ENCODE results near the gene OPCML.

The OPCML gene

GRCh38 chr11:132911186-132911585, 621.1 kb downstream of the OPCML start:
- no peak for DNase-seq

- no peak for DNase-seq
These were observed 622.1 kb downstream of the OPCML start for GRCh38 chr11:132910011-132910760.

GRCh38 chr11:132909021-132909606, 623.2 kb downstream of the OPCML start:
- DNase-seq = no peak

- DNase-seq = no peak
These were observed 623.9 kb downstream of the OPCML start for GRCh38 chr11:132908414-132908810.

- no peak for DNase-seq
These were observed 624.5 kb downstream of the OPCML start for GRCh38 chr11:132907651-132908413.

GRCh38 chr11:132904607-132905006, 627.7 kb downstream of the OPCML start:
- no peak for DNase-seq

GRCh38 chr11:132904091-132904490, 628.2 kb downstream of the OPCML start:
- DNase-seq = no peak

- no peak for DNase-seq
These were observed 630.4 kb downstream of the OPCML start for GRCh38 chr11:132901638-132902471.

GRCh38 chr11:132898676-132899075, 633.6 kb downstream of the OPCML start:
- DNase-seq = no peak

GRCh38 chr11:132898021-132898420, 634.3 kb downstream of the OPCML start:
- DNase-seq = no peak

GRCh38 chr11:132895340-132895739, 637.0 kb downstream of the OPCML start:
- no peak for DNase-seq

- DNase-seq = no peak
These were observed 637.7 kb downstream of the OPCML start for GRCh38 chr11:132894606-132895005.

- no peak for DNase-seq
These were observed 639.4 kb downstream of the OPCML start for GRCh38 chr11:132892876-132893275.

GRCh38 chr11:132888226-132888625, 644.1 kb downstream of the OPCML start:
- DNase-seq = no peak

GRCh38 chr11:132886335-132886734, 646.0 kb downstream of the OPCML start:
- no peak for DNase-seq

GRCh38 chr11:132883241-132883640, 649.1 kb downstream of the OPCML start:
- no peak for DNase-seq

GRCh38 chr11:132881622-132882021, 650.7 kb downstream of the OPCML start:
- DNase-seq = no peak

GRCh38 chr11:132878111-132878510, 654.2 kb downstream of the OPCML start:
- no peak for DNase-seq

GRCh38 chr11:132876705-132877104, 655.6 kb downstream of the OPCML start:
- no peak for DNase-seq

GRCh38 chr11:132876239-132876638, 656.1 kb downstream of the OPCML start:
- no peak for DNase-seq

- no peak for DNase-seq
These were observed 657.7 kb downstream of the OPCML start for GRCh38 chr11:132874638-132875037.

GRCh38 chr11:132873841-132874240, 658.5 kb downstream of the OPCML start:
- DNase-seq = no peak

- DNase-seq = no peak
These were observed 660.1 kb downstream of the OPCML start for GRCh38 chr11:132872211-132872610.
